Smooth muscle cell (in vitro differentiated cells): ENCODE results near the gene MAML2. TPM values are rescaled to one million over a fixed set of nuclear protein-coding genes. Genes with fewer than 3 reads are reported as not detected.

Source experiments
- DNase-seq: peaks from one replicate; lab custom pipeline; 2025; ENCODE audit not compliant: unreplicated experiment; lab: John Stamatoyannopoulos, UW
- H2AFZ ChIP-seq: fragments of 200-600 bp; sonication (generic); 2 replicates; pipeline ENCODE4 v1.6.0; 2016; ENCODE audit warnings: antibody characterized with exemption, low read depth, mild to moderate bottlenecking
- H3F3A ChIP-seq: fragments of 200-600 bp; sonication (generic); 2 replicates; pipeline ENCODE4 v1.6.0; 2017; ENCODE audit warnings: antibody characterized with exemption, low read depth
- H3K27ac ChIP-seq: fragments of 200-600 bp; sonication (generic); 2 replicates; pipeline ENCODE4 v1.5.1; 2016; ENCODE audit warnings: low read depth, mild to moderate bottlenecking
- H3K27me3 ChIP-seq: fragments of 200-600 bp; sonication (generic); 2 replicates; pipeline ENCODE4 v1.6.1; 2016; ENCODE audit warnings: low read depth, mild to moderate bottlenecking
- H3K36me3 ChIP-seq: fragments of 200-600 bp; sonication (generic); 2 replicates; pipeline ENCODE4 v1.5.1; 2016; ENCODE audit warnings: low read depth
- H3K4me1 ChIP-seq: fragments of 200-600 bp; sonication (generic); 2 replicates; pipeline ENCODE4 v1.5.1; 2016; ENCODE audit warnings: low read depth
- H3K4me2 ChIP-seq: fragments of 200-600 bp; sonication (generic); 2 replicates; pipeline ENCODE4 v1.6.0; 2016; ENCODE audit warnings: mild to moderate bottlenecking
- H3K4me3 ChIP-seq: fragments of 200-600 bp; sonication (generic); 2 replicates; pipeline ENCODE4 v1.5.1; 2016; ENCODE audit warnings: mild to moderate bottlenecking
- H3K79me2 ChIP-seq: fragments of 200-600 bp; sonication (generic); 2 replicates; pipeline ENCODE4 v1.6.0; 2016; ENCODE audit warnings: low read depth, mild to moderate bottlenecking
- H3K9ac ChIP-seq: fragments of 200-600 bp; sonication (generic); 2 replicates; pipeline ENCODE4 v1.6.0; 2016; ENCODE audit warnings: low read depth
- H3K9me3 ChIP-seq: fragments of 200-600 bp; sonication (generic); replicated peaks from 2 replicates; pipeline ENCODE4 v1.5.1; 2016; ENCODE audit warnings: low read depth
- H4K20me1 ChIP-seq: fragments of 200-600 bp; sonication (generic); 2 replicates; pipeline ENCODE4 v1.6.0; 2016; ENCODE audit warnings: low read depth
- CTCF ChIP-seq: fragments of 200-600 bp; sonication (generic); IDR thresholded peaks from 2 replicates; pipeline ENCODE4 v1.5.1; 2017; ENCODE audit warnings: borderline replicate concordance, mild to moderate bottlenecking, antibody characterized with exemption; ENCODE audit not compliant: insufficient read depth, poor library complexity, severe bottlenecking
- WGBS: methylation state at CpG from one replicate; pipeline ENCODE4 v1.1.7; 2016; ENCODE audit warnings: low lambda C conversion rate; 5-methylcytosine and 5-hydroxymethylcytosine counted together
- polyA plus RNA-seq: library from polyadenylated mRNA; unstranded; fragments of >200 nt; fragmentation: Nextera tagmentation; extraction: Ambion mirVana; gene quantifications from 2 replicates; pipeline ENCODE4 v1.2.1, GENCODE V29; 2016
- total RNA-seq: library from RNA; depleted of rRNA; stranded (reverse); fragments of >200 nt; gene quantifications from 2 replicates; pipeline ENCODE4 v1.2.3, GENCODE V29; 2014

MAML2 gene
- total RNA-seq (45.0 and 52.4 TPM in 2 replicates), polyA plus RNA-seq (8.7 and 10.1 TPM in 2 replicates)

- peak; percentile 78 for TF ChIP-seq CTCF
- Histone ChIP-seq H3K4me3 (peak within 1 kb of the TSS; percentile 97), H3K27me3 (no peaks in the 10 kb centered on the region), H3K9ac (peak within 1 kb of the TSS; percentile 90), H3K9me3 (no peaks in the 10 kb centered on the region), H2AFZ (peak within 1 kb of the TSS; percentile 91), H3K4me2 (peak within 1 kb of the TSS; percentile 91), H3K36me3 (no peaks in the 10 kb centered on the region), H4K20me1 (no peaks in the 10 kb centered on the region), H3F3A (peaks cover 28% of the 10 kb centered on the region), H3K27ac (peak within 1 kb of the TSS; percentile 90), H3K4me1 (peaks cover 29% of the 10 kb centered on the region), H3K79me2 (peaks cover 49% of the 10 kb centered on the region)
- 16% methylated on average over 26 of the region's 31 CpGs for WGBS
- DNase-seq: peak; percentile 73
Measured at GRCh38 chr11:96342961-96343711, at the start of gene MAML2. Gene MAML2, minus strand, starts transcription at chr11:96343195. Its CDS starts 1,300 bp downstream, at chr11:96341895.

- H3K27ac ChIP-seq: peak overlapping the region; percentile 21
- no peaks in the 10 kb centered on the region for H3K9me3 ChIP-seq
- H3K9ac ChIP-seq: no peak overlapping the region
- peaks cover 62% of the 10 kb centered on the region for H3K79me2 ChIP-seq
- peaks cover 15% of the 10 kb centered on the region for H4K20me1 ChIP-seq
- no peak for DNase-seq
- no peaks in the 10 kb centered on the region for H3K27me3 ChIP-seq
- TF ChIP-seq CTCF: no peak
- peak overlapping the region; percentile 91 for H3K4me2 ChIP-seq
- no peaks in the 10 kb centered on the region for H3K36me3 ChIP-seq
- no peak overlapping the region for H3K4me3 ChIP-seq
- WGBS: 95% methylated on average over 3 of the region's 3 CpGs
- H3K4me1 ChIP-seq: peaks cover 23% of the 10 kb centered on the region
- H2AFZ ChIP-seq: no peak overlapping the region
- peaks cover 11% of the 10 kb centered on the region for H3F3A ChIP-seq
Measured at GRCh38 chr11:96391698-96392307, 48.8 kb upstream of the MAML2 start.

DNA sequence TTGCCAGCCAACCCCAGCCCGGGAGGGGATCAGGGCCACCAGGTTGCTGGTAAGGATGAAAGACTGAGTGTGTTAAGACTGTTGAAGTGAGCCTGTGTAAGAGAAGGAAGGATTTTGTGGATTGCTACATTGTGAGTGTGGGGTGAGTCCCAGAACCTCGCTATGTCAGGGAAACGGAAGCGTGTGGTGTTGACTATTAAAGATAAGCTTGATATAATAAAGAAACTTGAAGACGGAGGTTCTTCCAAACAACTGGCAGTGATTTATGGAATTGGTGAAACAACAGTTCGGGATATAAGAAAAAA lies 47.4 kb upstream of the MAML2 start:
- Histone ChIP-seq H3K9me3 (no peaks in the 10 kb centered on the region), H3K4me1 (peaks cover 23% of the 10 kb centered on the region), H3K27me3 (no peaks in the 10 kb centered on the region), H3K36me3 (no peaks in the 10 kb centered on the region), H3K79me2 (peaks cover 76% of the 10 kb centered on the region), H4K20me1 (peaks cover 18% of the 10 kb centered on the region), H3K9ac (peak overlapping the region; percentile 81), H3K27ac (peak overlapping the region; percentile 82), H2AFZ (peak overlapping the region; percentile 67), H3F3A (peaks cover 8% of the 10 kb centered on the region), H3K4me2 (peak overlapping the region; percentile 91), H3K4me3 (peak overlapping the region; percentile 74)
- 31% methylated on average over 6 of the region's 6 CpGs for WGBS
- no peak for DNase-seq
- TF ChIP-seq CTCF: no peak
